SK-N-SH treated with all-trans-retinoic acid at 6 μM for 48 hours (cell line): ENCODE results near the gene PIK3C2B.

Experiments
- ATAC-seq: fragments of 200-7000 bp; cut with Tn5 transposase; 3 replicates; pipeline ENCODE4 v1.9.1; 2020; ENCODE audit warnings: mild to moderate bottlenecking, moderate library complexity
- ARNTL ChIP-seq: fragments of 450-650 bp; formaldehyde crosslinking; IDR thresholded peaks from 2 replicates; pipeline ENCODE4 v1.5.0; 2020; ENCODE audit warnings: low read depth, mild to moderate bottlenecking, moderate library complexity, borderline replicate concordance
- BACH2 ChIP-seq: fragments of 250-450 bp; sonication (Bioruptor Pico); IDR thresholded peaks from 2 replicates; pipeline ENCODE4 v1.9.0; 2021; ENCODE audit warnings: mild to moderate bottlenecking, borderline replicate concordance
- ESRRG ChIP-seq: fragments of 250-450 bp; sonication (Bioruptor Pico); IDR thresholded peaks from 2 replicates; pipeline ENCODE4 v1.6.1; 2021; ENCODE audit warnings: mild to moderate bottlenecking
- GLIS3 ChIP-seq: fragments of 250-450 bp; sonication (Bioruptor Pico); IDR thresholded peaks from 2 replicates; pipeline ENCODE4 v1.5.0; 2020; ENCODE audit warnings: mild to moderate bottlenecking, moderate library complexity
- ISL1 ChIP-seq: fragments of 250-450 bp; sonication (Bioruptor Pico); IDR thresholded peaks from 2 replicates; pipeline ENCODE4 v2.1.2; 2022; ENCODE audit warnings: mild to moderate bottlenecking, moderate library complexity
- OSR1 ChIP-seq: fragments of 250-450 bp; sonication (Bioruptor Pico); IDR thresholded peaks from 2 replicates; pipeline ENCODE4 v1.8.0; 2022; ENCODE audit warnings: moderate library complexity, mild to moderate bottlenecking, inconsistent platforms
- PPARA ChIP-seq: fragments of 250-450 bp; sonication (Bioruptor Pico); IDR thresholded peaks from 2 replicates; pipeline ENCODE4 v1.5.0; 2020; ENCODE audit warnings: mild to moderate bottlenecking, borderline replicate concordance
- RARB ChIP-seq: fragments of 250-450 bp; sonication (Bioruptor Pico); IDR thresholded peaks from 2 replicates; pipeline ENCODE4 v1.8.0; 2021; ENCODE audit warnings: mild to moderate bottlenecking, moderate library complexity
- SNAI2 ChIP-seq: fragments of 250-450 bp; sonication (Bioruptor Pico); IDR thresholded peaks from 2 replicates; pipeline ENCODE4 v1.5.0; 2020; ENCODE audit warnings: mild to moderate bottlenecking, moderate library complexity
- TCF4 ChIP-seq: fragments of 250-450 bp; sonication (Bioruptor Pico); IDR thresholded peaks from 2 replicates; pipeline ENCODE4 v1.8.0; 2021; ENCODE audit warnings: mild to moderate bottlenecking, moderate library complexity, borderline replicate concordance
- ZC3H10 ChIP-seq: fragments of 250-450 bp; sonication (Bioruptor Pico); IDR thresholded peaks from 2 replicates; pipeline ENCODE4 v1.5.1; 2021; ENCODE audit warnings: mild to moderate bottlenecking, moderate library complexity
- ZFP3 ChIP-seq: fragments of 250-450 bp; sonication (Bioruptor Pico); IDR thresholded peaks from 2 replicates; pipeline ENCODE4 v1.5.0; 2020; ENCODE audit warnings: mild to moderate bottlenecking, moderate library complexity
- ZFP30 ChIP-seq: fragments of 450-650 bp; formaldehyde crosslinking; IDR thresholded peaks from 2 replicates; pipeline ENCODE4 v1.5.0; 2022; ENCODE audit warnings: mild to moderate bottlenecking, moderate library complexity
- ZNF565 ChIP-seq: fragments of 450-650 bp; formaldehyde crosslinking; conservative IDR thresholded peaks from 2 replicates; pipeline ENCODE4 v1.5.0; 2020; ENCODE audit warnings: low read depth, mild to moderate bottlenecking, moderate library complexity
- ZNF70 ChIP-seq: fragments of 450-650 bp; formaldehyde crosslinking; IDR thresholded peaks from 2 replicates; pipeline ENCODE4 v1.5.0; 2020; ENCODE audit warnings: mild to moderate bottlenecking, moderate library complexity
- ZNF8 ChIP-seq: fragments of 450-650 bp; formaldehyde crosslinking; IDR thresholded peaks from 2 replicates; pipeline ENCODE4 v1.5.0; 2020; ENCODE audit warnings: mild to moderate bottlenecking, moderate library complexity
- TF ChIP-seq, protein P1 (sequence below): fragments of 250-450 bp; sonication (Bioruptor Pico); IDR thresholded peaks from 2 replicates; pipeline ENCODE4 v1.8.0; 2021; ENCODE audit warnings: low read depth, mild to moderate bottlenecking, moderate library complexity, borderline replicate concordance
- TF ChIP-seq, protein P2 (sequence below): fragments of 250-450 bp; sonication (Bioruptor Pico); IDR thresholded peaks from 2 replicates; pipeline ENCODE4 v1.5.0; 2020; ENCODE audit warnings: mild to moderate bottlenecking, moderate library complexity
- TF ChIP-seq, protein P3 (sequence below): fragments of 250-450 bp; sonication (Bioruptor Pico); IDR thresholded peaks from 2 replicates; pipeline ENCODE4 v1.5.1; 2020; ENCODE audit warnings: low read depth, mild to moderate bottlenecking, moderate library complexity
- TF ChIP-seq, protein P4 (sequence below): fragments of 250-450 bp; sonication (Bioruptor Pico); IDR thresholded peaks from 2 replicates; pipeline ENCODE4 v1.8.0; 2020; ENCODE audit warnings: mild to moderate bottlenecking, moderate library complexity, borderline replicate concordance

The PIK3C2B gene

DNA sequence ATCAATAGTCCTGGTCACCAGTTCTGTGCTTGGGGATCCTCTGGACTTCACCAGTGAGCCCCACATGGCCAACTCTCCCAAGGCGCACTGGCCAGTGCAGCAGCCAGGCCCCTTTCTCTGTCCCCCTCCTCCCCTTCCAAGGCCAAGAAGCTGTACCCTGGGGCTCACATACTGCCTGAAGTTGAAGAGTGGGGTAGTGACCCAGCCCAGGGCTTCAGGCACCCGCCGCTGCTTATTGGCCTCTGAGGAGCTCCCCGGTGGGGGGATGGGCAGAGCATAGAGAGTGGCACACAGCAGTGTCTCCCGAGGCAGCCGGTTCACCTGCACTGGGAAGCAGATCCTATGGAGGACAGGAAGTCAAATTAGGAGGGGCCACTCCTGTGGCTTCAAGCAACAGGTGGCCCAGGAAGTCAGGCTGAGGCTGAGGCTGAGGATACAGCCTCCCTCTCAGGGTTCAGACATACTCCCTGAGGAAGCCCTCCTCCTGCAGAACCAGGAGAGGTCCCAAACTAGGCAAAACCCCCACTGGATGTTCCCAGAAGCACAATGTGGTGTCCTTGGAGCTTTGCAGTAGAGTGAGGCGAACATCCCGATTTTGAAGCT lies 44.8 kb downstream of the PIK3C2B start:
- TF ChIP-seq, protein P1, sequence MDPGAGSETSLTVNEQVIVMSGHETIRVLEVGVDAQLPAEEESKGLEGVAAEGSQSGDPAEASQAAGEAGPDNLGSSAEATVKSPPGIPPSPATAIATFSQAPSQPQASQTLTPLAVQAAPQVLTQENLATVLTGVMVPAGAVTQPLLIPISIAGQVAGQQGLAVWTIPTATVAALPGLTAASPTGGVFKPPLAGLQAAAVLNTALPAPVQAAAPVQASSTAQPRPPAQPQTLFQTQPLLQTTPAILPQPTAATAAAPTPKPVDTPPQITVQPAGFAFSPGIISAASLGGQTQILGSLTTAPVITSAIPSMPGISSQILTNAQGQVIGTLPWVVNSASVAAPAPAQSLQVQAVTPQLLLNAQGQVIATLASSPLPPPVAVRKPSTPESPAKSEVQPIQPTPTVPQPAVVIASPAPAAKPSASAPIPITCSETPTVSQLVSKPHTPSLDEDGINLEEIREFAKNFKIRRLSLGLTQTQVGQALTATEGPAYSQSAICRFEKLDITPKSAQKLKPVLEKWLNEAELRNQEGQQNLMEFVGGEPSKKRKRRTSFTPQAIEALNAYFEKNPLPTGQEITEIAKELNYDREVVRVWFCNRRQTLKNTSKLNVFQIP, result no peak
- TF ChIP-seq SNAI2 (CRISPR knock-in tag) (no peak), ZNF70 (no peak), BACH2 (CRISPR knock-in tag) (no peak), ZC3H10 (CRISPR knock-in tag) (no peak), ARNTL (CRISPR knock-in tag) (no peak), OSR1 (CRISPR knock-in tag) (no peak), ZFP30 (CRISPR knock-in tag) (no peak), TCF4 (CRISPR knock-in tag) (no peak), ESRRG (CRISPR knock-in tag) (no peak), ZNF8 (no peak)
- TF ChIP-seq, protein P2, sequence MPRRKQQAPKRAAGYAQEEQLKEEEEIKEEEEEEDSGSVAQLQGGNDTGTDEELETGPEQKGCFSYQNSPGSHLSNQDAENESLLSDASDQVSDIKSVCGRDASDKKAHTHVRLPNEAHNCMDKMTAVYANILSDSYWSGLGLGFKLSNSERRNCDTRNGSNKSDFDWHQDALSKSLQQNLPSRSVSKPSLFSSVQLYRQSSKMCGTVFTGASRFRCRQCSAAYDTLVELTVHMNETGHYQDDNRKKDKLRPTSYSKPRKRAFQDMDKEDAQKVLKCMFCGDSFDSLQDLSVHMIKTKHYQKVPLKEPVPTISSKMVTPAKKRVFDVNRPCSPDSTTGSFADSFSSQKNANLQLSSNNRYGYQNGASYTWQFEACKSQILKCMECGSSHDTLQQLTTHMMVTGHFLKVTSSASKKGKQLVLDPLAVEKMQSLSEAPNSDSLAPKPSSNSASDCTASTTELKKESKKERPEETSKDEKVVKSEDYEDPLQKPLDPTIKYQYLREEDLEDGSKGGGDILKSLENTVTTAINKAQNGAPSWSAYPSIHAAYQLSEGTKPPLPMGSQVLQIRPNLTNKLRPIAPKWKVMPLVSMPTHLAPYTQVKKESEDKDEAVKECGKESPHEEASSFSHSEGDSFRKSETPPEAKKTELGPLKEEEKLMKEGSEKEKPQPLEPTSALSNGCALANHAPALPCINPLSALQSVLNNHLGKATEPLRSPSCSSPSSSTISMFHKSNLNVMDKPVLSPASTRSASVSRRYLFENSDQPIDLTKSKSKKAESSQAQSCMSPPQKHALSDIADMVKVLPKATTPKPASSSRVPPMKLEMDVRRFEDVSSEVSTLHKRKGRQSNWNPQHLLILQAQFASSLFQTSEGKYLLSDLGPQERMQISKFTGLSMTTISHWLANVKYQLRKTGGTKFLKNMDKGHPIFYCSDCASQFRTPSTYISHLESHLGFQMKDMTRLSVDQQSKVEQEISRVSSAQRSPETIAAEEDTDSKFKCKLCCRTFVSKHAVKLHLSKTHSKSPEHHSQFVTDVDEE (CRISPR knock-in tag), result no peak
- ATAC-seq, result no peak

DNA sequence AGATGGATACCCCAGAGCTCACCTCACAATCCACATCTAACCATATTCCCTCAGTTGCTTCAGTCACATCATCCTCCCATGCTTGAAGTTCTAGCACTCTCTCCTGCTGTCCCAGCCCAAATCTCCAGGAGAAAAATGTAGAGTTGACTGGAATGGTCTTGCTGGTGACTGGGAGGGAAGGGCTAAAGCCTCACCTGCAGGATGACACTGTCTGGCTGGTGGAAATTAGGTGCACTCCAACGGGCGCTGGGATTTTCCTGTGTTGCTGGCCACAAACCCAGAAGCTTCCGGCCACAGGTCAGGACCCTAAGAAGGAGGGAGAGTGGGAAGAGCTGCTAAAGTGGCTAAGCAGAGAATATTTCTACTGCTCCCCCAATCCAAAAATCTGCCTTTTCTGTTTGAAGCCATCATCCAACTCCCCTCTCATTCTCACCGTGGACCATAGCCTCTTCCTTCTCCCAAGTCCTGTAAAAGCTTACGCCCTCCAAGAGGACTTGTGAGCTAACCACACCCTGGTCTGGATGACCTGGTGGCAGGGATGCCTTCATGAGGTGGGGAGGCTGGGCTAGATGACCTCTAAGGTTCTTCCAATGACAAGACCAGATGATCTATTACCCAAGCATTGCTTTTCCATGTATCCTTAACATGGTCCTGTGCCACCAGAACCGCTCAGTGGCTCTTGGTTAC lies 45.5 kb downstream of the PIK3C2B start:
- no peak for ATAC-seq
- no peak for TF ChIP-seq PPARA
- TF ChIP-seq, protein P3, sequence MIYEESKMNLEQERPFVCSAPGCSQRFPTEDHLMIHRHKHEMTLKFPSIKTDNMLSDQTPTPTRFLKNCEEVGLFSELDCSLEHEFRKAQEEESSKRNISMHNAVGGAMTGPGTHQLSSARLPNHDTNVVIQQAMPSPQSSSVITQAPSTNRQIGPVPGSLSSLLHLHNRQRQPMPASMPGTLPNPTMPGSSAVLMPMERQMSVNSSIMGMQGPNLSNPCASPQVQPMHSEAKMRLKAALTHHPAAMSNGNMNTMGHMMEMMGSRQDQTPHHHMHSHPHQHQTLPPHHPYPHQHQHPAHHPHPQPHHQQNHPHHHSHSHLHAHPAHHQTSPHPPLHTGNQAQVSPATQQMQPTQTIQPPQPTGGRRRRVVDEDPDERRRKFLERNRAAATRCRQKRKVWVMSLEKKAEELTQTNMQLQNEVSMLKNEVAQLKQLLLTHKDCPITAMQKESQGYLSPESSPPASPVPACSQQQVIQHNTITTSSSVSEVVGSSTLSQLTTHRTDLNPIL (CRISPR knock-in tag), result no peak
- TF ChIP-seq, all 23 proteins: peak for 0

DNA sequence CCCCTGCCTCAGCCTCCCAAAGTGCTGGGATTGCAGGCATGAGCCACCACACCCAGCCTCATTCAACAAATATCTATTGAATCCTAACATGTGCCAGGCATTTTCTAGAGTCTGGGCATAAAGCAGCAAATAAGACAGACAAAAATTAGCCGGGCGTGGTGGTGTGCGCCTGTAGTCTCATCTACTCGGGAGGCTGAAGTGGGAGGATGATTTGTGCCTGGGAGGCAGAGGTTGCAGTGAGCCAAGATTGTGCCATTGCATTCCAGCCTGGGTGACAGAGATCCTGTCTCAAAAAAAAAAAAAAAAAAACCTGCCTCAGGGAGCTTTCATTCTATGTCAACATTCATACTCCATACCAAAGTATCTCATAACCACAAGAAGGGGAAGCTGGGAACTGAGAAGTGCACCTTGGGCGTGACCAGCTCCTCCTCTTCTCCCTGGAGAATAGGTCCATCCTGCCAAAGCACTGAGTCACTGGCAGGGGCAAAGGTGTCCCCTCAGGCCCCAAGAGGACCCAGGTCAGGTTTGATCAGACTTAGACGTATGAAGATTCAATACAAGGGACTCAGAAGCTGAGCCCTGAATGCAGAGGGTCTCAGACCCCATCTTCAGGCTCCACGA lies 46.2 kb downstream of the PIK3C2B start:
- no peak for ATAC-seq
- no peak for TF ChIP-seq ZNF70
- no peak for TF ChIP-seq ISL1 (CRISPR knock-in tag)
- TF ChIP-seq RARB, result no peak

DNA sequence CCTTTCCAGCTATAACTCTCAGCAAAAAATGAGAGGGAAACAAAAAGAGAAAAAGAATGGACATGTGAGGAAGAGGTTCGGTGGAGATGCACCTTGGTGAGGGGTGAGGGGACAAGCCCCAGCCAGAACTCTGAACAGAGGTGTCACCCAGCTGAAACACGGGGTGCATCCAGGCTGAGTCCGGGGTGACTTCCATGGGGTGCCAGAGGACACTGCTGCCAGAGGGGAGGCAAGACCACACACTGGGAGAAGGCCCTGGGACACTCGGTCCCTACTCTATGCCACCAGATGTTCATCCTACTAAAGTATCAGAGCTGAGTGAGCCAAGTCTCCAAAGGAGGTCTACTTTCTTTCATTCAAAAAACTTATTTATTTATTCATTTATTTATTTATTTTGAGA lies 46.9 kb downstream of the PIK3C2B start:
- no peak for ATAC-seq
- TF ChIP-seq ISL1 (CRISPR knock-in tag) (no peak), ZFP3 (CRISPR knock-in tag) (no peak), ZC3H10 (CRISPR knock-in tag) (no peak), ESRRG (CRISPR knock-in tag) (no peak), GLIS3 (CRISPR knock-in tag) (no peak), ZNF565 (CRISPR knock-in tag) (no peak)
- TF ChIP-seq, protein P4, sequence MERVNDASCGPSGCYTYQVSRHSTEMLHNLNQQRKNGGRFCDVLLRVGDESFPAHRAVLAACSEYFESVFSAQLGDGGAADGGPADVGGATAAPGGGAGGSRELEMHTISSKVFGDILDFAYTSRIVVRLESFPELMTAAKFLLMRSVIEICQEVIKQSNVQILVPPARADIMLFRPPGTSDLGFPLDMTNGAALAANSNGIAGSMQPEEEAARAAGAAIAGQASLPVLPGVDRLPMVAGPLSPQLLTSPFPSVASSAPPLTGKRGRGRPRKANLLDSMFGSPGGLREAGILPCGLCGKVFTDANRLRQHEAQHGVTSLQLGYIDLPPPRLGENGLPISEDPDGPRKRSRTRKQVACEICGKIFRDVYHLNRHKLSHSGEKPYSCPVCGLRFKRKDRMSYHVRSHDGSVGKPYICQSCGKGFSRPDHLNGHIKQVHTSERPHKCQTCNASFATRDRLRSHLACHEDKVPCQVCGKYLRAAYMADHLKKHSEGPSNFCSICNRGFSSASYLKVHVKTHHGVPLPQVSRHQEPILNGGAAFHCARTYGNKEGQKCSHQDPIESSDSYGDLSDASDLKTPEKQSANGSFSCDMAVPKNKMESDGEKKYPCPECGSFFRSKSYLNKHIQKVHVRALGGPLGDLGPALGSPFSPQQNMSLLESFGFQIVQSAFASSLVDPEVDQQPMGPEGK, result no peak
